ENCODE data around the gene GUCY1A2. TPM values are rescaled to one million over a fixed set of nuclear protein-coding genes. Genes with fewer than 3 reads are reported as not detected.
"Not testable (repeated sequence)": the region's sequence is repeated elsewhere in the genome, so short reads cannot be mapped to it uniquely, and the experiment has no call there.

The GUCY1A2 gene
- total RNA-seq, 1 donor from 2014 or later: 0.78 TPM

GRCh38 chr11:106828576-106828975 is 189.7 kb downstream of the GUCY1A2 start:
- H3K27me3 Mint-ChIP-seq (ENCODE audit: unreplicated experiment): peaks cover 4% of the 10 kb centered on the region
- no peaks in the 10 kb centered on the region for H3K36me3 Mint-ChIP-seq (ENCODE audit: unreplicated experiment)
- no peak overlapping the region for H3K4me3 Mint-ChIP-seq (ENCODE audit: unreplicated experiment)
- no peaks in the 10 kb centered on the region for H3K4me1 Mint-ChIP-seq (ENCODE audit: unreplicated experiment)
- TF ChIP-seq, protein P1, sequence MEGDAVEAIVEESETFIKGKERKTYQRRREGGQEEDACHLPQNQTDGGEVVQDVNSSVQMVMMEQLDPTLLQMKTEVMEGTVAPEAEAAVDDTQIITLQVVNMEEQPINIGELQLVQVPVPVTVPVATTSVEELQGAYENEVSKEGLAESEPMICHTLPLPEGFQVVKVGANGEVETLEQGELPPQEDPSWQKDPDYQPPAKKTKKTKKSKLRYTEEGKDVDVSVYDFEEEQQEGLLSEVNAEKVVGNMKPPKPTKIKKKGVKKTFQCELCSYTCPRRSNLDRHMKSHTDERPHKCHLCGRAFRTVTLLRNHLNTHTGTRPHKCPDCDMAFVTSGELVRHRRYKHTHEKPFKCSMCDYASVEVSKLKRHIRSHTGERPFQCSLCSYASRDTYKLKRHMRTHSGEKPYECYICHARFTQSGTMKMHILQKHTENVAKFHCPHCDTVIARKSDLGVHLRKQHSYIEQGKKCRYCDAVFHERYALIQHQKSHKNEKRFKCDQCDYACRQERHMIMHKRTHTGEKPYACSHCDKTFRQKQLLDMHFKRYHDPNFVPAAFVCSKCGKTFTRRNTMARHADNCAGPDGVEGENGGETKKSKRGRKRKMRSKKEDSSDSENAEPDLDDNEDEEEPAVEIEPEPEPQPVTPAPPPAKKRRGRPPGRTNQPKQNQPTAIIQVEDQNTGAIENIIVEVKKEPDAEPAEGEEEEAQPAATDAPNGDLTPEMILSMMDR (IDR thresholded peaks at IDR 0.05): no peak
- H3K9me3 Mint-ChIP-seq (ENCODE audit: unreplicated experiment): no peaks in the 10 kb centered on the region
- no peak overlapping the region for H3K27ac Mint-ChIP-seq (ENCODE audit: unreplicated experiment)
- no peak for DNase-seq (ENCODE audit: extremely low spot score, unreplicated experiment)

DNA sequence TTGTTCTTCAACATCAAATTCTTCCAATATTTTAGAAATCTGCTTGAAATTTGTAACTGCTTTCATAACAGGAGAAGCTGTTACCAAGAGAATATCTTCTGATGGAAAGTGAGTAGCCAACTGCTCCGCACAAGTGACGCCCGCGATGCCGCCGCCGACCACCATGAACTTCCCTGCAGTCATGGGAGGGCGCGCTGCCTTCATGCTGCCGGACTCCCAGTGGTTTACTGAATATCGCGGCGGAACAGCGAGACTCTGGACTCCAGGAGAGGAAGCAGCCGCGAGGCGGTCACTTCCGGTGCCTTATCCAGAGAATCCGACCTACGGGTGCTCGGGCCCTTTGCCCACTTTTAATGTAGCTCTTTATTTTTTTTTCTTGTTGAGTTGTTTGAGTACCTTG is 190.6 kb downstream of the GUCY1A2 start:
- Mint-ChIP-seq H3K36me3 (ENCODE audit: unreplicated experiment) (no peaks in the 10 kb centered on the region), H3K27me3 (ENCODE audit: unreplicated experiment) (peaks cover 2% of the 10 kb centered on the region), H3K4me1 (ENCODE audit: unreplicated experiment) (no peaks in the 10 kb centered on the region), H3K4me3 (ENCODE audit: unreplicated experiment) (no peak overlapping the region), H3K9me3 (ENCODE audit: unreplicated experiment) (no peaks in the 10 kb centered on the region), H3K27ac (ENCODE audit: unreplicated experiment) (no peak overlapping the region)
- TF ChIP-seq, protein P1 (IDR thresholded peaks at IDR 0.05): no peak
- DNase-seq (ENCODE audit: extremely low spot score, unreplicated experiment): no peak

DNA sequence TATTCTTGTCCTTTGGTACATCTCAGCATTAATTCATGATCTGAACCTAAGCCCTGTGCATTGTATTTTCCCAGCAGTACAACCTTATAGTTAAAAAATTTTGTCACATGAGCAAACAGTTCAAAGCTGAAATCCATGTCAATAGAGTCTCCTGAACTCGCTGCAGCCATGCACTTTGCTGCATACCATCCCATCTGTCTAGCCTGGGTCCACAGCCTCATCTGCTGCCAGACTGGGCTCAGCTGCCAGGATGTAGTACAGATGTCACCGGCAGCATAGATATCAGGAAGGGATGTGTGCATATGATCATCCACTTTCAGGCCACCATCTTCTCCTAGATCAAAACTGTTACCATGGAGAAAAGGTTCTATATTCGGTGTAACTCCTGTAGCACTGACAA is 191.7 kb downstream of the GUCY1A2 start:
- H3K36me3 Mint-ChIP-seq (ENCODE audit: unreplicated experiment); H3K9me3 Mint-ChIP-seq (ENCODE audit: unreplicated experiment); H3K4me1 Mint-ChIP-seq (ENCODE audit: unreplicated experiment); DNase-seq (ENCODE audit: extremely low spot score, unreplicated experiment); H3K27me3 Mint-ChIP-seq (ENCODE audit: unreplicated experiment); H3K27ac Mint-ChIP-seq (ENCODE audit: unreplicated experiment); H3K4me3 Mint-ChIP-seq (ENCODE audit: unreplicated experiment): not testable (repeated sequence)

DNA sequence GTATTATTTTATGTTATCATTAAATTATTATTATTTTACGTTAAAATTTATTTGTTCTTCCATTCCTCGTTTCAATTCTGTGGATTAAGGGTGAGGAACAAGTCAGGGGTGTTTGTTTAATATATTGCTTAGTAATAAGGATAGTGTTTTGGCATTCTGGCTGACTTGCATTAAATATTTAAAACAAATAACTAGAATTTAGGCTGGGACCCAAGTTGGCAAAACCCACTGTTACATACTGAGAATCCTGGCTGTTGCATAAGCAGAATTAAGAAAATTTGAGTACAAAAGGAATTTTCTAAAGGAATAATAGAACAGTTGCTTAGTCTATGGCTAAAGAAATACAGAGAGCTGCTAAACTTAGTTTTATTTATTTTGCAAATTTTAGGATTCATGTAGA is 196.4 kb downstream of the GUCY1A2 start:
- DNase-seq (ENCODE audit: extremely low spot score, unreplicated experiment): no peak
- no peaks in the 10 kb centered on the region for H3K36me3 Mint-ChIP-seq (ENCODE audit: unreplicated experiment)
- no peaks in the 10 kb centered on the region for H3K9me3 Mint-ChIP-seq (ENCODE audit: unreplicated experiment)
- TF ChIP-seq, protein P1 (IDR thresholded peaks at IDR 0.05): no peak
- H3K4me3 Mint-ChIP-seq (ENCODE audit: unreplicated experiment): no peak overlapping the region
- peaks cover 14% of the 10 kb centered on the region for H3K27me3 Mint-ChIP-seq (ENCODE audit: unreplicated experiment)
- no peak overlapping the region for H3K27ac Mint-ChIP-seq (ENCODE audit: unreplicated experiment)
- H3K4me1 Mint-ChIP-seq (ENCODE audit: unreplicated experiment): no peaks in the 10 kb centered on the region

- DNase-seq (ENCODE audit: extremely low spot score, unreplicated experiment): no peak
- TF ChIP-seq, protein P1 (IDR thresholded peaks at IDR 0.05): no peak
- Mint-ChIP-seq H3K4me1 (ENCODE audit: unreplicated experiment) (no peaks in the 10 kb centered on the region), H3K9me3 (ENCODE audit: unreplicated experiment) (no peaks in the 10 kb centered on the region), H3K27me3 (ENCODE audit: unreplicated experiment) (peaks cover 14% of the 10 kb centered on the region), H3K36me3 (ENCODE audit: unreplicated experiment) (no peaks in the 10 kb centered on the region), H3K27ac (ENCODE audit: unreplicated experiment) (no peak overlapping the region), H3K4me3 (ENCODE audit: unreplicated experiment) (no peak overlapping the region)
These were observed 197.0 kb downstream of the GUCY1A2 start for GRCh38 chr11:106821291-106821690.

DNA sequence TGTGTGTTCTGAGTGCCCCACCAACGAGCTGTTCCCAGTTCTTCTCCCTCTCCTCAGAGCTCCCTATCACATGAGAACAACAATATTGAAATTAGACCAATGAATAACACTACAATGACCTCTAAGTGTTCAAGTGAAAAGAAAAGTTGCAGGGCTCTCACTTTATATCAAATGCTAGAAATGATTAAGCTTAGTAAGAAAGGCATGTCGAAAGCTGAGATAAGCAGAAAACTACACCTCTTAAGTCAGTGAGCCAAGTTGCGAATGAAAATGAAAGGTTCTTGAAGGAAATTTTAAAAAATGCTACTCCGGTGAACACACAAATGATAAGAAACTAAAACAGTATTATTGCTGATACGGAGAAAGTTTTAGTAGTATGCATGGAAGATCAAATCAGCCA is 199.8 kb downstream of the GUCY1A2 start:
- peaks cover 14% of the 10 kb centered on the region for H3K27me3 Mint-ChIP-seq (ENCODE audit: unreplicated experiment)
- no peaks in the 10 kb centered on the region for H3K4me1 Mint-ChIP-seq (ENCODE audit: unreplicated experiment)
- H3K36me3 Mint-ChIP-seq (ENCODE audit: unreplicated experiment): no peaks in the 10 kb centered on the region
- no peak overlapping the region for H3K4me3 Mint-ChIP-seq (ENCODE audit: unreplicated experiment)
- no peak overlapping the region for H3K27ac Mint-ChIP-seq (ENCODE audit: unreplicated experiment)
- no peaks in the 10 kb centered on the region for H3K9me3 Mint-ChIP-seq (ENCODE audit: unreplicated experiment)
- DNase-seq (ENCODE audit: extremely low spot score, unreplicated experiment): no peak
- TF ChIP-seq, protein P1 (IDR thresholded peaks at IDR 0.05): no peak

Measured in osteocyte (in vitro differentiated cells).